ENCODE data around the gene ALDH1L1. TPM values are rescaled to one million over a fixed set of nuclear protein-coding genes. Genes with fewer than 3 reads are reported as not detected.

The ALDH1L1 gene
- total RNA-seq, 4 donors from 2014 or later = 19.2 to 39.9 (median 25.9) TPM

DNA sequence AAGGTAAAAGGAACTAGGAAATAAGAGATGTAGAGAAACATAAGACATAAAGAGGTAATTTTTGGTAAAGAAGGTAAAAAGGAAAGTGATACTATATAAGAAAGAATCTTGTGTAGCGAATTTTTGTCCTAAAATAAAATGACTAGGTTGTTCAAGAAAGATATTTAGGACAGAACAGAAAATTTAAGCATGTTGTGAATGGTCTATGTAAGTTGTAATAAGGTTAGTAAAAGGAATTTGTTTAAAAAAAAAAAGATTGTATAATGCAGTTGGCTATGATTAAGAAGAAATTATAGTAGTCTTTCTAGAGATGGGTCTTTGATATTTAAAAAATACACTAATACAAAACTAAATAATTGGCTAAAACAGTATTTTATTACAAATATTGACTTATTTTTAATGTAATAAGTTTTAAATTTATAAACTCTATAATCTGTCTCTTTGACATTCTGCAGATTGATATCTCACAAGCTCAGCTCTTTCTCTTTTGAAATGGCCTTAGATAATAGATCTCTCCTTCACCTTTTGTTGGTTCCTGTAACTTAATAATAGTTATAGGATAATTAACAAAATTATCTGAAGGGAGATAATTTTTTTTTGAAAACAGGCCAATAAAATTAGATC is 92.7 kb downstream of the ALDH1L1 start:
- Histone ChIP-seq H3K4me1 (peaks cover 0 to 18% (median 16%) of the 10 kb centered on the region in 4 donors), H3K27me3 (no peaks in the 10 kb centered on the region), H3K27ac (replicated peaks in 1 of 4) (no peak overlapping the region), H3K36me3 (no peaks in the 10 kb centered on the region), H3K9me3 (no peaks in the 10 kb centered on the region), H3K4me3 (no peak overlapping the region)
- TF ChIP-seq POLR2A (IDR thresholded peaks at IDR 0.05; ENCODE audit: low read depth) = no peak
- TF ChIP-seq POLR2AphosphoS5 (IDR thresholded peaks at IDR 0.05) = no peak
- no peak for TF ChIP-seq CTCF (IDR thresholded peaks at IDR 0.05)
- no peak for TF ChIP-seq EP300 (IDR thresholded peaks at IDR 0.05)
- WGBS = 78% methylated on average over 1 of the region's 1 CpG
- intact Hi-C loops (cut with DNase I) = no loop called here
- DNase-seq (ENCODE audit: extremely low spot score) = no peak

DNA sequence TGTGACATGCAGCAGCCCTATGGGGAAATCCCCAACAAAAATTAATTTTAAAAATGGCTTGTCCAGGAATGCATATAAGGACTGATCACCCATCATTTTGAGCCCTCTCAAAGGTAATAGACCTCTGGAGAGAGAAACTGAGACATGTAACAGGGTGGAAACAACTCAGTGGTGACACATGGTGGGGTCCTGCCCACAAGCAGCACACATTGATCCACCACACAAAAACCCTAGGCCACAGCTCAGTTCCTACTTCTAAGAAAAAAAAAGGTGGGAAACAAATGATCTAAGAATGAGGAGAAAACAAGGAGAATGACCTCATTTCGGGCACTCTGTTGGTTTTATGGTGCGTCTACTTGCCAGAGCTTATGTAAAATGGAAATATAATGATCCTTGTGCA is 94.5 kb downstream of the ALDH1L1 start:
- intact Hi-C loops (cut with DNase I) = no loop called here
- Histone ChIP-seq H3K9me3 (no peaks in the 10 kb centered on the region), H3K4me3 (no peak overlapping the region), H3K27ac (replicated peaks in 1 of 4) (no peak overlapping the region), H3K4me1 (peaks cover 0 to 30% (median 22%) of the 10 kb centered on the region in 4 donors), H3K27me3 (no peaks in the 10 kb centered on the region), H3K36me3 (no peaks in the 10 kb centered on the region)
- 74% methylated on average over 2 of the region's 2 CpGs for WGBS
- TF ChIP-seq POLR2A (IDR thresholded peaks at IDR 0.05; ENCODE audit: low read depth) (no peak), CTCF (IDR thresholded peaks at IDR 0.05) (no peak), POLR2AphosphoS5 (IDR thresholded peaks at IDR 0.05) (no peak), EP300 (IDR thresholded peaks at IDR 0.05) (no peak)
- DNase-seq (ENCODE audit: extremely low spot score) = no peak

DNA sequence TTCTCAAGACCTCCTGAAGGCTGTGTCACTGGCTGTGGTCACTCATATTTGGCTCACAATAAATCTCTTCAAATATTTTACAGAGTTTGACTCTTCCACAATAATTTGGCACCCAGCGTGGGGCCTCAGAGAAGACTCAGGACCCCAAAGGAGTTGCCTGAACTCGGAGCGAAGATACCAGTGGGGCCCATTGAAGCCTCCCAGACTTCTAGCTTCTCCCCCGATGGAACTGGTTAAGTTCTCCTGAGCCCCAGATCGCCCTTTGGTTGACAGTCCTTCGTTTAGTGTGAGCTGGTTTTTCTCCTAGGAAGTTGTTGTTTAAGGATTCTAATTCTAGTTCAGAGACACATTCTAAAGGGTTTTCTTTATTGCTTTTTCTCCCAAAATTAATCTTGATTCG is 95.1 kb downstream of the ALDH1L1 start:
- H3K27me3 ChIP-seq = no peaks in the 10 kb centered on the region
- intact Hi-C loops (cut with DNase I) = no loop called here
- peak; percentile 53 for DNase-seq (ENCODE audit: extremely low spot score)
- H3K4me3 ChIP-seq = no peak overlapping the region
- peaks cover 0 to 30% (median 22%) of the 10 kb centered on the region in 4 donors for H3K4me1 ChIP-seq
- no peak for TF ChIP-seq EP300 (IDR thresholded peaks at IDR 0.05)
- TF ChIP-seq POLR2AphosphoS5 (IDR thresholded peaks at IDR 0.05) = no peak
- no peak for TF ChIP-seq POLR2A (IDR thresholded peaks at IDR 0.05; ENCODE audit: low read depth)
- TF ChIP-seq CTCF (IDR thresholded peaks at IDR 0.05) = no peak
- 94% methylated on average over 7 of the region's 7 CpGs for WGBS
- no peaks in the 10 kb centered on the region for H3K9me3 ChIP-seq
- H3K27ac ChIP-seq (replicated peaks in 1 of 4) = peak overlapping the region in 1 of 4 donors; percentile 96
- H3K36me3 ChIP-seq = no peaks in the 10 kb centered on the region

GRCh38 chr3:126084768-126085180 is 95.6 kb downstream of the ALDH1L1 start:
- TF ChIP-seq POLR2A (IDR thresholded peaks at IDR 0.05; ENCODE audit: low read depth) (no peak), POLR2AphosphoS5 (IDR thresholded peaks at IDR 0.05) (no peak), CTCF (IDR thresholded peaks at IDR 0.05) (no peak), EP300 (IDR thresholded peaks at IDR 0.05) (no peak)

More at GRCh38 chr3:126084768-126085180, 95.6 kb downstream of the ALDH1L1 start:
- intact Hi-C loops (cut with DNase I) = loop anchor here (5.0 kb wide), 1 partner anchor 92 kb away; no protein-coding TSS in a partner anchor
- no peaks in the 10 kb centered on the region for H3K9me3 ChIP-seq
- DNase-seq (ENCODE audit: extremely low spot score) = peak; percentile 8
- H3K4me1 ChIP-seq = peaks cover 0 to 30% (median 22%) of the 10 kb centered on the region in 4 donors
- no peaks in the 10 kb centered on the region for H3K36me3 ChIP-seq
- H3K4me3 ChIP-seq = peak overlapping the region; percentile 64 to 92 (median 76)
- peak overlapping the region in 3 of 4 donors; percentile 90 to 96 (median 91) for H3K27ac ChIP-seq (replicated peaks in 1 of 4)
- 76% methylated on average over 5 of the region's 5 CpGs for WGBS
- no peaks in the 10 kb centered on the region for H3K27me3 ChIP-seq
